H1 (cell line): ENCODE data around the gene ATP2B1. TPM values are rescaled to one million over a fixed set of nuclear protein-coding genes. Genes with fewer than 3 reads are reported as not detected.

ENCODE experiments used
- CTCF ChIA-PET: fragments of 300-600 bp; sonication (Branson Sonifier 250); formaldehyde crosslinking; loops from one replicate; lab custom pipeline; 2021; ENCODE audit not compliant: partially characterized antibody; lab: Charles Lee
- POLR2A ChIA-PET: fragments of 300-600 bp; sonication (Branson Sonifier 250); formaldehyde crosslinking; loops from one replicate; lab custom pipeline; 2021; ENCODE audit warnings: inconsistent platforms; ENCODE audit not compliant: partially characterized antibody; lab: Charles Lee
- DNase-seq, 2 experiments: peaks; one replicate each; pipeline versions ENCODE4 v3.0.0 to v3.0.0-alpha.2; 2010 to 2022; ENCODE audit warnings: low spot score in 2 of 2, low read depth in 1 of 2, mixed read lengths in 1 of 2
- FAIRE-seq: peaks from 2 replicates; lab custom pipeline; 2011; peaks lifted over from hg19 to GRCh38; lab: Jason Lieb, UNC
- H2AFZ ChIP-seq: 2 replicates; pipeline ENCODE4 v1.8.1; 2012; ENCODE audit warnings: low read length, inconsistent platforms
- H2AK5ac ChIP-seq: 2 replicates; pipeline ENCODE4 v1.6.1; 2013; ENCODE audit warnings: low read depth, low read length
- H2BK120ac ChIP-seq: replicated peaks from 2 replicates; pipeline ENCODE3; 2013; ENCODE audit warnings: low read depth, low read length, inconsistent platforms
- H2BK12ac ChIP-seq: 2 replicates; pipeline ENCODE4 v1.6.1; 2013; ENCODE audit warnings: low read depth, low read length
- H2BK15ac ChIP-seq: 2 replicates; pipeline ENCODE4 v1.6.1; 2013; ENCODE audit warnings: low read length
- H2BK20ac ChIP-seq: 2 replicates; pipeline ENCODE4 v1.6.1; 2013; ENCODE audit warnings: low read length
- H2BK5ac ChIP-seq: 2 replicates; pipeline ENCODE4 v1.6.1; 2013; ENCODE audit warnings: low read depth, low read length
- H3K14ac ChIP-seq: 2 replicates; pipeline ENCODE4 v1.6.1; 2013; ENCODE audit warnings: inconsistent platforms; ENCODE audit not compliant: insufficient read length
- H3K18ac ChIP-seq: 2 replicates; pipeline ENCODE4 v1.6.1; 2013; ENCODE audit warnings: low read length; ENCODE audit errors: extremely low read depth
- H3K23ac ChIP-seq: 2 replicates; pipeline ENCODE4 v1.6.1; 2013; ENCODE audit warnings: inconsistent platforms; ENCODE audit not compliant: insufficient read length
- H3K23me2 ChIP-seq: 2 replicates; pipeline ENCODE4 v1.6.1; 2013; ENCODE audit warnings: low read depth, low read length
- H3K27ac ChIP-seq: 2 replicates; pipeline ENCODE4 v1.6.1; 2011; ENCODE audit warnings: low read depth, low read length, inconsistent platforms
- H3K27me3 ChIP-seq, 4 experiments: replicated peaks in 1 of 4; 1 replicate in 1 of 4; 2 replicates in 3 of 4; pipeline versions ENCODE4 v1.6.1 to v1.8.1; 2011 to 2013; ENCODE audit warnings: low read length in 3 of 4, mild to moderate bottlenecking in 3 of 4, inconsistent platforms in 2 of 4, mixed read lengths in 2 of 4, moderate library complexity in 1 of 4; ENCODE audit not compliant: control insufficient read depth in 3 of 4, insufficient read depth in 3 of 4; ENCODE audit errors: extremely low read depth in 1 of 4
- H3K36me3 ChIP-seq, 4 experiments: 2 replicates each; pipeline versions ENCODE4 v1.6.1 to v1.8.1; 2011 to 2013; ENCODE audit warnings: mild to moderate bottlenecking in 4 of 4, low read length in 3 of 4, moderate library complexity in 2 of 4, control low read depth in 1 of 4, inconsistent platforms in 1 of 4; ENCODE audit not compliant: insufficient read depth in 4 of 4, control insufficient read depth in 2 of 4
- H3K4ac ChIP-seq: replicated peaks from 2 replicates; pipeline ENCODE3; 2013; ENCODE audit warnings: low read length, low read depth, mixed read lengths, inconsistent platforms; ENCODE audit not compliant: insufficient read length
- H3K4me1 ChIP-seq, 4 experiments: replicated peaks in 1 of 4; 1 replicate in 1 of 4; 2 replicates in 3 of 4; pipeline versions ENCODE4 v1.6.1 to v1.8.1; 2011 to 2013; ENCODE audit warnings: low read length in 3 of 4, inconsistent platforms in 2 of 4, mixed read lengths in 1 of 4; ENCODE audit not compliant: insufficient read depth in 4 of 4, control insufficient read depth in 3 of 4
- H3K4me2 ChIP-seq, 2 experiments: 2 replicates each; pipeline versions ENCODE4 v1.6.1 to v1.8.1; 2011 to 2013; ENCODE audit warnings: low read depth in 2 of 2, low read length in 2 of 2, control low read depth in 1 of 2, inconsistent platforms in 1 of 2, mild to moderate bottlenecking in 1 of 2; ENCODE audit not compliant: insufficient read depth in 1 of 2
- H3K4me3 ChIP-seq, 4 experiments: fragments of 200-600, 300-600 bp in 1 of 4; sonication (generic), shearing (Covaris generic), sonication (Bioruptor Twin) in 1 of 4; 2 replicates each; pipeline versions ENCODE4 v1.5.1 to v1.8.1; 2011 to 2016; ENCODE audit warnings: low read length in 4 of 4, low read depth in 3 of 4, control low read depth in 2 of 4, inconsistent platforms in 2 of 4, mild to moderate bottlenecking in 2 of 4, mixed read lengths in 1 of 4, moderate library complexity in 1 of 4; ENCODE audit not compliant: insufficient read depth in 2 of 4; ENCODE audit errors: extremely low read depth in 1 of 4
- H3K56ac ChIP-seq: replicated peaks from 2 replicates; pipeline ENCODE3; 2013; ENCODE audit warnings: low read depth, mild to moderate bottlenecking, mixed read lengths, low read length, inconsistent platforms; ENCODE audit not compliant: insufficient read length
- H3K79me1 ChIP-seq: 2 replicates; pipeline ENCODE4 v1.6.1; 2013; ENCODE audit warnings: low read depth, low read length, control low read depth
- H3K79me2 ChIP-seq, 2 experiments: 2 replicates each; pipeline versions ENCODE4 v1.6.1 to v1.8.1; 2012 to 2013; ENCODE audit warnings: low read length in 2 of 2, mild to moderate bottlenecking in 2 of 2, inconsistent platforms in 1 of 2; ENCODE audit not compliant: insufficient read depth in 2 of 2, control insufficient read depth in 1 of 2
- H3K9ac ChIP-seq, 4 experiments: replicated peaks in 1 of 4; 1 replicate in 1 of 4; 2 replicates in 3 of 4; pipeline versions ENCODE4 v1.6.1 to v1.8.1; 2011 to 2013; ENCODE audit warnings: low read depth in 3 of 4, low read length in 3 of 4, control low read depth in 2 of 4, mild to moderate bottlenecking in 2 of 4, moderate library complexity in 2 of 4, inconsistent platforms in 1 of 4; ENCODE audit errors: extremely low read depth in 1 of 4
- H3K9me3 ChIP-seq, 2 experiments: 2 replicates each; pipeline versions ENCODE4 v1.6.1 to v1.8.1; 2012 to 2013; ENCODE audit warnings: mild to moderate bottlenecking in 2 of 2, moderate library complexity in 2 of 2, control low read depth in 1 of 2, inconsistent platforms in 1 of 2, low read depth in 1 of 2, low read length in 1 of 2, mixed read lengths in 1 of 2; ENCODE audit not compliant: insufficient read depth in 2 of 2
- H4K20me1 ChIP-seq, 2 experiments: replicated peaks in 1 of 2; 2 replicates each; pipeline versions ENCODE3 to v1.8.1; 2011 to 2013; ENCODE audit warnings: inconsistent platforms in 2 of 2, low read length in 2 of 2, mild to moderate bottlenecking in 1 of 2; ENCODE audit not compliant: insufficient read depth in 2 of 2, control insufficient read depth in 1 of 2
- H4K5ac ChIP-seq: 2 replicates; pipeline ENCODE4 v1.6.1; 2013; ENCODE audit warnings: low read length, low read depth, mixed read lengths, inconsistent platforms; ENCODE audit not compliant: insufficient read length
- H4K8ac ChIP-seq: 2 replicates; pipeline ENCODE4 v1.8.0; 2013; ENCODE audit warnings: mild to moderate bottlenecking, moderate library complexity, low read length, inconsistent platforms; ENCODE audit not compliant: insufficient read depth; ENCODE audit errors: extremely low read depth
- H4K91ac ChIP-seq: replicated peaks from 2 replicates; pipeline ENCODE3; 2013; ENCODE audit warnings: low read length, mixed read lengths, inconsistent platforms; ENCODE audit not compliant: insufficient read length
- NANOG ChIP-seq: IDR thresholded peaks from 2 replicates; pipeline ENCODE4 v1.6.1; 2011; ENCODE audit warnings: low read length, low read depth, mild to moderate bottlenecking, inconsistent platforms; ENCODE audit not compliant: insufficient read depth, poor library complexity, severe bottlenecking
- SUZ12 ChIP-seq: fragments of 200-600 bp; sonication (generic); IDR thresholded peaks from 2 replicates; pipeline ENCODE4 v1.6.1; 2012; ENCODE audit warnings: mild to moderate bottlenecking, inconsistent platforms, low read length, moderate library complexity, mixed read lengths
- WGBS, 2 experiments: shearing (Covaris generic) in 1 of 2; methylation state at CpG; one replicate each; pipeline versions ENCODE4 v1.1.6 to v1.1.7; 2013 to 2015; ENCODE audit warnings: low lambda C conversion rate in 2 of 2, mixed read lengths in 2 of 2, inconsistent platforms in 1 of 2, low coverage in 1 of 2, missing lambda C conversion rate in 1 of 2; ENCODE audit not compliant: insufficient replicate concordance in 2 of 2, insufficient coverage in 1 of 2, insufficient read length in 1 of 2; ENCODE audit errors: extremely low coverage in 1 of 2, missing lambda C conversion rate in 1 of 2; 5-methylcytosine and 5-hydroxymethylcytosine counted together
- polyA plus RNA-seq, 7 experiments: library from polyadenylated mRNA; depleted of rRNA in 3 of 7; stranded (reverse) in 5 of 7; unstranded in 2 of 7; fragments of >200 nt in 5 of 7; fragments of 200-250 nt in 2 of 7; gene quantifications; 1 replicate in 5 of 7; 2 replicates in 1 of 7; 4 replicates in 1 of 7; pipeline versions ENCODE4 v1.2.1 to v1.2.3, GENCODE V29; 2011 to 2013; ENCODE audit warnings: missing spikeins in 2 of 7, mixed read lengths in 2 of 7
- total RNA-seq: library from RNA; stranded (reverse); fragmentation: NEBNext Ultra II Directional; extraction: Animal tissue kit (Norgen Biotek cat#: 25700); gene quantifications from 2 replicates; pipeline ENCODE4 v1.2.1, GENCODE V29; 2021

The ATP2B1 gene
- total and polyA plus RNA-seq, 2 of the 8 experiments (the other 6 are each of a cell fraction or from before 2014, with no cell fraction given): 4.3 to 32.0 TPM

GRCh38 chr12:89551747-89552146 is 156.9 kb downstream of the ATP2B1 start:
- Histone ChIP-seq H3K23ac (no peak overlapping the region), H3K36me3 (no peaks in the 10 kb centered on the region), H3K4me1 (no peaks in the 10 kb centered on the region), H3K23me2 (no peaks in the 10 kb centered on the region), H3K18ac (no peak overlapping the region), H2BK12ac (no peak overlapping the region), H2BK15ac (no peak overlapping the region), H4K91ac (no peak overlapping the region), H2AFZ (no peak overlapping the region), H3K4ac (no peak overlapping the region), H3K14ac (no peak overlapping the region), H3K79me1 (no peaks in the 10 kb centered on the region), H3K79me2 (no peaks in the 10 kb centered on the region), H3K4me2 (no peak overlapping the region), H3K4me3 (no peak overlapping the region), H2BK120ac (no peak overlapping the region), H4K8ac (no peak overlapping the region), H3K27ac (no peak overlapping the region), H2BK5ac (no peak overlapping the region), H2AK5ac (no peak overlapping the region), H3K27me3 (no peaks in the 10 kb centered on the region), H4K5ac (no peak overlapping the region), H3K56ac (no peak overlapping the region), H3K9me3 (no peaks in the 10 kb centered on the region), H4K20me1 (no peaks in the 10 kb centered on the region), H2BK20ac (no peak overlapping the region), H3K9ac (no peak overlapping the region)
- DNase-seq (no peak), FAIRE-seq (no peak)
- TF ChIP-seq NANOG (no peak), SUZ12 (no peak)
- WGBS, 2 experiments: 93% methylated on average over 2 of the region's 2 CpGs; no CpG with 5 or more reads in 1 of the 2 experiments
- POLR2A ChIA-PET: interaction anchor here (0.6 kb wide), 1 partner anchor 97 kb away, joined by 3 read pairs; no protein-coding TSS in a partner anchor
- CTCF ChIA-PET: interaction anchor here (0.6 kb wide), 1 partner anchor 692 kb away, joined by 3 read pairs; no protein-coding TSS in a partner anchor
